Testis (tissue), 2 donors: ENCODE results near the gene GGCX.

Experiments used
- CTCF ChIP-seq, 3 experiments: fragments of 450-650 bp in 2 of 3; fragments of 200-600 bp in 1 of 3; sonication (generic) in 1 of 3; IDR thresholded peaks; one replicate each; pipeline ENCODE4 v1.5.1; 2016 to 2019; ENCODE audit warnings: antibody characterized with exemption in 3 of 3, mild to moderate bottlenecking in 2 of 3, moderate library complexity in 1 of 3
- POLR2A ChIP-seq: fragments of 450-650 bp; IDR thresholded peaks from one replicate; pipeline ENCODE4 v1.6.1; 2017; ENCODE audit warnings: antibody characterized with exemption, mild to moderate bottlenecking, moderate library complexity

DNA sequence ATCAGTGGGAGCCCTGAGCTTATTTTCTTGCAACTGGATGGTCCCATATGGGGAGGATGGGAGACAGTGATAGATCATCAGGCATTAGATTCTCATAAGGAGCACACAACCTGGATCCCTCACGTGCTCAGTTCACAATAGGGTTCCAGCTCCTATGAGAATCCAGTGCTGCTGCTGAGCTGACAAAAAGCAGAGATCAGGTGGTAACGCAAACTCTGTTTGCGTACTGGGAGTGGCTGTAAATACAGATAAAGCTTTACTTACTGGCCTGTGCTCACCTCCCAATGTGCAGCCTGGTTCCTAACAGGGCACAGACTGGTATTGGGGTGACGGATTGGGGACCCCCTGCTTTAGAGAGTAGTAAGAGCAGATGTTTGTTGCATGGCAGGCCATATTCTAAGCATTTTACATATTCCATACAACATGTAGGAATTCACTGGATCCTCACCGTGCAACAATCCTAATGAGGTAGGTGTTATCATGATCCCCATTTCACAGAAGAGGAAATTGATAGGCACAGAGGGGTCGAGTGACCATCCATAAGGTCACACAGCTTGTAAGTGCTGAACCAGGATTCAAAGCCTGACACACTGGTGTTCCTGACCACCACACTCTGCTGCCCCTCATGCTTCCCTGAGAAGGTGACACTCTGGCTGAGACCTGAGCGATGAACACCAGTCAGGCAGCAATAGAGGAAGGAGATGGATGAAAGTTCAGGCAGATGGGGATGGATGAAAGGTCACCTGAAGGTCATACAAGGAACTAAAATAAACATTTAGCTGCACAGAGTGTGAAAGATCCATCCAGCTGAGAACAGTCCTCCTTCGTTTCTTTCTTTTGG is 38.0 kb downstream of the GGCX start:
- TF ChIP-seq CTCF (IDR thresholded peaks at IDR 0.05): no peak
- no peak for TF ChIP-seq POLR2A
